NCI-H345 (cell line): Measurements from ENCODE around the gene RUNX3.

Source experiments
- DNase-seq: peaks from one replicate; lab custom pipeline; 2025; lab: John Stamatoyannopoulos, UW

The RUNX3 gene

DNA sequence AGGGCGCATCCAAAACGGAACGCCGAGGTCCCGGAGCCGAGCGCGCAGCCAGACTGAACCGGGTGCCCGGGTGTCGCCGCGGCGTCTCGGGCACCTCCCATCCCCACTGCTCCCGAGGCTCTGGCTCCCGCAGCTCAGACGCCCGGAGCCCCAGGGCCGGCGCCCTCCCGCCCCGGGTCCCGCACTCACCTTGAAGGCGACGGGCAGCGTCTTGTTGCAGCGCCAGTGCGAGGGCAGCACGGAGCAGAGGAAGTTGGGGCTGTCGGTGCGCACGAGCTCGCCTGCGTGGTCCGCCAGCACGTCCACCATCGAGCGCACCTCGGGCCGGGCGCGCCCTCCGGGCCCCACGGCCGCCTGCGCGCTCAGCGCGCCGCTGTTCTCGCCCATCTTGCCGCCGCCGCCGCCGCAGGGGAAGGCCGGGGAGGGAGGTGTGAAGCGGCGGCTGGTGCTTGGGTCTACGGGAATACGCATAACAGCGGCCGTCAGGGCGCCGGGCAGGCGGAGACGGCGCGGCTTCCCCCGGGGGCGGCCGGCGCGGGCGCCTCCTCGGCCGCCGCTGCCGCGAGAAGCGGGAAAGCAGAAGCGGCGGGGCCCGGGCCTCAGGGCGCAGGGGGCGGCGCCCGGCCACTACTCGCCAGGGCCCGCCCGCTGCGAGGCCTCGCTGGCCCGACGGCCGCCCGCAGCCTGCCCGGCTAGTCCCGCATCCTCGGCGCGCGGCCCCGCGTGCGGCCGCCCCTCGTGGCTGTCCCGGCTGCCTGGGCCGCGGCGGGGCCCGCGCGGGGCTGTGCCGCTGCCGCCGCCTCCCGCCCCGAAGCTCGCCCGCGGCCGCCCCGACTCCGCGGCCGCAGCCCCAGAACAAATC, 447 bp downstream of the RUNX3 start:
- no peak for DNase-seq

DNA sequence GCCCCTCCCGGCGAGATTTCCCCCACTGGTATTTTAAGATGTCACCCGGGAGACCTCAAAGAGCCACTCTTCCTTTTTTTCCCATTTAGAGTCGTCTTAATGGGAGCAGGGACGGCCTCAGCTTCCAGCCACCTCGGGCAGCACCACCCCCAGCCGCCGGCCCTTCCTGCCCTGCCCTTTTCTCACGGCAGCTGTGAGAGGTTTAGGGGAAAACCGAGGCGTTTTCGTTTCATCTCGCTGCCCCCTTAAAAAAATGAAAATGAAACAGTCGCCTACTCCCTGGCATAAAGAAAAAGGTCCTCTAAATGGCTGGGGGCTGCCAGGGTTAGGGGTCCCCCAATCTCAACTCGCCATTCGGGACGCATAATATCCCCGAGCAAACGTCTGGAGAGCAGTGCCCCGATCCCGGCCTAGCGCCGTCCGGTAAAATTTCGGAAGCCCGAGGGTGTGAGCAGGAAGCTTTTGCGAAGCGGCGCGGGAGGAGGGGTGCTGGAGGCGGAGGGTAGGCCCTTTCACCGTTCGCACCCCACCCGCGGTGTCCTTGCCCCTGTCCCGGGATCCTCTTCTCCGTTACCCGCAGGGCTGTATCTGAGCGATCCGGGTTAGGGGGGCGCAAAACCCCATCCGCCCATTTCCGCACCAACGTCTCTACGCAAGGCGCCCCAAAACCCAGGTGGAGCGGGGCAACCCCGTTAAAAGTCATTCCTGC, 1.2 kb downstream of the RUNX3 start:
- DNase-seq: no peak

DNA sequence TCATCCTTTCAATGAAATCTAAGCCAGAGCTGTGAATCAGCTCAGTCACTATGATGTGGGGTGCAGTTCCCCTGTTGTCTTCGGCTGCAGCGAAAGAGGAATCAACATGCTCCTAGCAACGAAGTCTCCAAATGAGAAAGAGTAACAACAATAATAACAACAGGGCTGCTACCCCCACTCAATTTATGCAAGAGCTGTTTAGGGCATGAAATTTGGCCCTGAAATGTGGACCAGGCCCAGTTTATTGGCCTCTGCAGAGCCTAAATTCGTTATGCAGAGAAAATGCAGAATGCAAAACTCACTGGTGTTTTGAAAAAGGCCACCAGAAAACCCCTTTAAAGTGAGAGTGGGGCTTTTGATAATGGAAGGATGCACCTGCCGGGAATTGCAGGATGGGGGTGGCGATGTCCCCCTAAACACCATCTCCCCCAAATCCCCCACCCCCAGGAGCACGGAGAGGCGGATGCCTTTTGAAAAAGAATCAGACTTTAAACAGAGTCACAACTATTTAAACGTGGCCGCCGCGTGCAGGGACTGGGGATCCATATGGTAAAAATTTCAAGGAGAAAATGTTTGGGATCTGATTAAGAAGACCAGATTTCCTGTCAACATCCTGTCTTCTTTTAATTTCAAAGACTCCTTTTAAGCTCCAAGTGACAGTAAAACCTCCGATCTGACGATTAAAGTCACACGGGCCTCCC, 1.9 kb downstream of the RUNX3 start:
- no peak for DNase-seq

DNA sequence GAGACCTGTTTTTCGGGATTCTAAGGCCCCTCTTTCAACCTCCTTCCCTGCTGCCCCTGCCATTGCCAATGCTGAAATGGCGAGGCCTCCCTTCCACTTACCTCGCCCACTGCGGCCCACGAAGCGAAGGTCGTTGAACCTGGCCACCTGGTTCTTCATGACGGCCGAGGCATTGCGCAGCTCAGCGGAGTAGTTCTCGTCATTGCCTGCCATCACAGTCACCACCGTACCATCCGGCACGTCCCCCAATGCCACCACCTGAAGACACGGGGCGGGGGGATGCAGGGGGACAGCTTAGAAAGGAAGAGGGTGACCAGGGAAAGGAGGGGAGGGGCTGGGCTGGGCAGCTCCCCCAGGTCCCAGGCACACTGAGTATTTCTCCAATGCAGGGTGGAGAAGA, 2.6 kb downstream of the RUNX3 start:
- no peak for DNase-seq

DNA sequence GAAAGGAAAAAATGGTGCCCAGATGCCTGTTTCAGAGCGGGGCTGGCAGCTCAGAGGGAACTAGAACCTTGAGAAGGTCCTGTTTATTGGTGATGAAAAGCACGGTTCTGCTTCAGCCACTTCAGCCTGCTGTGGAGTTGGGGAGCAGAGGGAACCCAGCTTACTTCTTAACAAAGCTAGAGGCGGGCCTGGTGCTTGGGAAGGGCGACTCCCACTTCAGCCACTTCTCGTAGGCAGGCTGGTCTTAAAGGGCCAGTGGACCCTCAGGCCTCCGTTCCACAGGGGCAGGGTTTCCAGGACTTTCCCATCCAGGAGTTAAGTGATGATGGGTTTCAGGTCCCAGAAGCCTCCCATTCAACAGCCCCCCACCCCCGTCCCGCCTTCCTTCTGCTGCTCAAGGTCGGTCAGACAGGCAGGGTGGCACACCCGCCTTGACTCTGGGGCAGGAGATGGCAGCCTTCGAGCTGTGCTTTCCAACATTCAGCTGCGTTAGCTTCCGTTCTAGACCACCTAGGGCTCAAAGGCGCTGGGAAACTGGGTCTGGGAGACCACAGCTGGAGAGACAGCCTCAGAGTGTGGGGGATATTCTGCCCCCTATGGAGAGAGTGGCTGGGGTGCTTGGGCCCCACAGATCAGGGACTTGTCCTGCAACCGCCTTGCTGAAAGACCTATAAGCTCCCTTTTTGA, 3.4 kb downstream of the RUNX3 start:
- DNase-seq: no peak

DNA sequence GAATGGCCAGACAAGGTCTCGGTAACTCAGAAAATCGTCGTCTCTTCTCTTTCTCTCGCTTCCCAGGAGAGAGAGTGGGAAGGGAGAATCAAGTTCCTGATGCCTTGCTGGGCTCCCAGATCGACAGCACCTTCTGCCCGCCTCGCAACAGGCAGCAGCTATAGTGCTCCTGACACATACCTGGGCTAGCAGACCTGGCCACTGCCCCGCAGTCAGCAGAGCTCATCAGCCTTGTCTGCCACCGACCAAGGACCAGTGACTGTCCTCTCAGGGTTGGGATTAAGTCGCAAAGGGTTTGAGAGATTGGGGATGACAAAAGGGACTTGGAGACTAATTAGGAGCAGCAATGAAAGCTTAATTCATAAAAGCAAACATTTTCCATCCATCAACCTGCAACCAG, 4.1 kb downstream of the RUNX3 start:
- no peak for DNase-seq

DNA sequence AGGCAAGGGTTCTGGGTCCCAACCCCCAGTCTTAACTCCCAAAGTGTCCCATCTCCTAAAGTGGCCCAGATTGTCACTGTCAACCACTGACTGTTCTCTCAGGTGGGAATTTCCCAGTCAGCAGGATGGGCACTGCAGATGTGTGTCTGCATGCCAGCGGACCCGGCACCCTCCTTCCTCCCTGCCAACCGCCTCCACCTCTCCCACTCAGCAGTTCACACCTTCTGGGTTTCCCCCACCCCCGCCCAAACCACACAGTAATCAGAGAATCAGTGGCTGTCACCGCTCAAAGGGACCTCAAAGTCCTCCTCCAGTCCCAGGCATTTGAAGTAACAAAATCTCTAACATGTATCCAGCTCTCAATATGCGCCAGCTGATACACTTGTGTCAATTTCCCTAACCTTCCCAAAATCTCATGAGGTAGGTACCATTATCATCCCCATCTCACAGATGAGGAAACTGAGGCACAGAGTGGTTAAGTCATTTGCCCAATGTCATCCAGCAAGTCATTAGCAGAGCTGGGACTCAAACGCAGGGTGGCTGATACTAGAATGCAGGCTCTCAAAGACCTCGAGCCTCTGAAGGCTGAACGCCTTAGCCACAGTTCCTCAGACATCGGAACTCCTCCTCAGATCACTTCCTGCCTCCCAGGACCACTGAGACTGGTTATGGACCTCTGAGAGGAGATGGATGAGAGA, 4.8 kb downstream of the RUNX3 start:
- DNase-seq: no peak

DNA sequence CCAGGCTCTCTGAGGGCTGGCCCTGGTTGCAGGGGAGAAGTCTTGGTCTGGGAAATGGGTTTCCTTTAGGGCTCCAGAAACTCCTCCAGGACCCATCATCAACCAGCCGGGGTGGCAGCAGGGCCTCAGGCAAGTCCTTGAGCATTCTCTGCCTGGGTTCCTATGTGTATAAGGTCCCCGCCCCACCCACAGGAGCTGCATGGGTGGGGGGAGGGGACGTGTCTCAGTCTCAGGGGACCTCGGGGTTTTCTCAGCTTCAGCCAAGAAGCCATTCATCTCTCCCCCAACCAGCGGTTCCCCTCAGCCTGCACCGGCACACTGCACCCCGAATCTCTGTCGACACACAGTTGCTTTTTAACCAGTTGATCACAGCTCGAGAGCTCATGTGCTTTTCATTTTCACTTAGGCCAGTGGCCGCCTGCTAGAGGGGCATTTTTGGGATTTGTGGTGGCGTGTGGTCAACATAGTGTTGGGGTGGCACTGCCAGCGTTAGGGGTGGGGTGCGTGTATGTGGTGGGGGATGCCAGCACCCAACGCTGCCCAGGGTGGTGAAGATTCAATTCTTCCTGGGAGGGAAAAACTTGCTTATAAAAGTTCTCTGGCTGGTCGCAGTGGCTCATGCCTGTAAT, 6.5 kb downstream of the RUNX3 start:
- no peak for DNase-seq

DNA sequence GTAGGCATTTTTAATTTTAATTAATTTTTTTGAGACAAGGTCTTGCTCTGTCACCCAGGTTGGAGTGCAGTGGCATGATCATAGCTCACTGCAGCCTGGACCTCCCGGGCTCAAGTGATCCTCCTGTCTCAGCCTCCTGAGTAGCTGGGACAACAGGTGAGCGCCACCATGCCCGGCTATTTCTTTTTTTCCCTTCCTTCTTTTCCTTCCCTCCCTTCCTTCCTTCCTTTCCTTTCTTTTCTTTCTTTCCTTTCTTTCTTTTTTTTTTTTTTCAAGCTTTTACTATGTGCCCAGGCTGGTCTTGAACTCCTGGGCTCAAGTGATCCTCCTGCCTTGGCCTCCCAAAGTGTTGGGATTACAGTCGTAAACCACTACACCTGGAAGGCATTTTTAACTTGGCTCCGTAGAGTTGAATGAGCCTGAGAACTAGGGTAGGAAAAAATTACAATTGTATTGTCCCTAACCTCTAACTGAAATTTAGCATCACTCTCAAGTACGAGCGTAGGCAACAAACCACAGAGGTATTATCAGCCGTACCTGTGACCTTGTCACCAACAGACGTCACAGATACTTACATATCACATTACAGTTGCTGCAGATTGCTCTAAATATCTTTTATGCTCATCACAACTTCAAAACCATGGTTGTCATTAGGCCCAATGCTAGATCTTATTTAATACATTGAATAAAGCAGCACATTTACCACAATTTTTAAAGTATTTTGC, 8.0 kb downstream of the RUNX3 start:
- DNase-seq: no peak

DNA sequence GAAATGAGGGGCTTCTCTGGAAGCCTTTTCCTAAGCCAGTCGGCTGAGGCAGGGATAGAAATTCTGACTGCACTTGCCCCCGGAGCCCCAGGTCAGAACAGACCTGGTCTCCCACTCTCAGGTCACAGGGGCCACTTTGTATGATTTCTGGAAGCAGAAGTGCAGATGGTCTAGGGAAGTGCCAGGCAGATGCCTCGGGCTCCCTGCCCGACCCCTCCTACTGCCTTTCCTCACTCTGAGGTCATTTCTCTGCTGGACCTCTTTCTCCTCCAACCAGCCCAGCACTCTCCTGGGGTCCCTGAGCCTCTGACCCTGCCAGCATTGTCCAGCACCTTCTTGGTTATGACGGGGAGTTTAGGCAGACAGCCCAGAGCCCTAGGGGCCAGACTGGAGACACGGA, 8.7 kb downstream of the RUNX3 start:
- no peak for DNase-seq

DNA sequence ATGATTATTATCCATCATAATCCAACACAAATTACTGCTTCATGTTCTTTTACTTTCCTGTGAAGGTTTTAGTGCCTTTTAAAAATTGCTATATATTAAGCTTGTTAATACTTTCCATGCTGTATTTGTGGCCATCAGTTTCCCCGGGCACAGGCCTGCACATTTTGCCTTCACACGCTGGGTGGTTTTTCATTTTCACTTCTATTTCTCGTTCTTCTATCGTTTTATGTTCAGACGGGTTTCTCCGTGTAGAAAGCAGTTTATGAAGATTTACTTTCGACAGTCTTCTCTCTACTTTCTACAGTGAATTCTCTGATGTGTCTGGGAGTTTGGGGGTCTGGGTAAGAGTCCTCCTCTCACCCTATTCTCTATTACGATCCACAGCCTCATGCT, 9.5 kb downstream of the RUNX3 start:
- DNase-seq: no peak

DNA sequence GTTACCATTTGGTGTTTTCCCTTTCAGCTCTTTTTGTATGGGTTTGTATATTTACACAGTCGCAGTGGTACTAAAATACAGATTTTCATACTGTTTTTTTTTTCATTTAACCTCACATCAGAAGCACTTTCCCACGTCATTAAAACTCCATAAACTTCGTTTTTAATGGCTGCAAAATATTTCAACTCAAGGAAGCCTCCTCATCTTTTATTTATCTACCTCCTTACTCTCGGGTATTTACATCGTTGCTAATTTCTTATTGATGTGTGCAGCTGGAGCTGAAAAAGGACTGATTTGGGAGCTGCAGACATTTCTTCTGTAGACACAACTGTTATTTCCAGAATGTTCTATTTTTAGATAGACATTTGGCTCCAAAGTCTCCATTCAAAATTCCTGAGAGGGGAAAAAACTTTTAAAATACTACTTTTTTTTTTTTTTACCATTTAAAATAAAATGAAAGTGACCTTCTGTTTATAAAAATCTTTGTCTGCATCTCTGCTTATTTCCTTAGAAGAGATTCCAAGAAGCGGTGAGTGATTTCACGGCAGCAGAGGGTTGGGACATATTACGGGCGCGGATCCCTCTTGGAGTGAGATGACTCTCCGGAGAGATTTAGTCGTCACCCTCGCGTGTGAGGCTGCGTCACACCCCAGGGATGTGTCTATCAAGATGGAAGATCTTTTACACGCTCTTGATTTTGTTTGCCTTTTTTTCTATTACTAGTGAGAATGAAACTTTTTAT, 10.1 kb downstream of the RUNX3 start:
- DNase-seq: no peak

DNA sequence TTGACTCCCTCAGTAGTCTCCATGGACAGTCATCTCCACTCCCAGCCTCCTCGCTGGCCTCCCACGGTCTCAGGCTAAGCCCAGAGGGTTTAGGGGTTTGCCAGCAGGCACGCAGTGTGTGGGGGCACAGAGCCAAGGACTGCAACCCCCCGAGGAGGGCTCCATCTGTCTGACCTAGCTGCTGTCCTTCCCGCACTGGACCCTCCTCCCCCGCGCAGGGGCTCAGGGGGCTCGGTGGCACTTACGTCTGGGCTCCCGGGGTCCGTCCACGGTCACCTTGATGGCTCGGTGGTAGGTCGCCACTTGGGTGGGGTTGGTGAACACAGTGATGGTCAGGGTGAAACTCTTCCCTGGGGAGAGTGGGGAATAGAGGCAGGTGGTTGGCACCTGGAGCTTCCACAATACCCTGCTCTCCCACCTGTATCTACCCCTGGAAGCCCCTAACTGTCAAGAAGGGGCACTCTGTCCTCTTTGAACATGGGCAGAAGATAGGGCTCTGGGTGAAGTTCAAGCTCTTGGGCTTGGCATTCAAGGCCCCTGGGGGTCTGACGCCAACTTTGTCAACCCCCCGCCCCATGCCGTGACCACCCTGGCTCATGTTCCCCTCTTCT, 11.0 kb downstream of the RUNX3 start:
- no peak for DNase-seq

DNA sequence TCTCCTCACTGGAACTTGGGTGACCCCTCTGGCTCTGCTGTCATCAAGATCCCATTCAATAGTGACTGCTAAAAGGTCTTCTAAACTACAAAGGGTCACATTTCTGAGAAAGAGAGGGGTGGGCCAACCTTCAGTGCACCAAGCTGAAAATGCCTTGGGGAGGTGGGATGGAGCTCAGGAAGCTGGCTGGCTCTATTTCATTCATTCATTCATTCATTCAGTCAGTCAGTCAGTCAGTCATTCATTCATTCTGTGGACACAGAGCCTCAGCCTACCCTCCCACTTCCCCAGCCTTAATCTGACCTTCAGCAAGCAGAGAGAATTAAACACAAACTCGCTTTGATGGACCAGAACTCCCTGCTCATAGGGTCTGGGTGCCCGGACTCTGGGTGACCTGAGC, 11.7 kb downstream of the RUNX3 start:
- no peak for DNase-seq

DNA sequence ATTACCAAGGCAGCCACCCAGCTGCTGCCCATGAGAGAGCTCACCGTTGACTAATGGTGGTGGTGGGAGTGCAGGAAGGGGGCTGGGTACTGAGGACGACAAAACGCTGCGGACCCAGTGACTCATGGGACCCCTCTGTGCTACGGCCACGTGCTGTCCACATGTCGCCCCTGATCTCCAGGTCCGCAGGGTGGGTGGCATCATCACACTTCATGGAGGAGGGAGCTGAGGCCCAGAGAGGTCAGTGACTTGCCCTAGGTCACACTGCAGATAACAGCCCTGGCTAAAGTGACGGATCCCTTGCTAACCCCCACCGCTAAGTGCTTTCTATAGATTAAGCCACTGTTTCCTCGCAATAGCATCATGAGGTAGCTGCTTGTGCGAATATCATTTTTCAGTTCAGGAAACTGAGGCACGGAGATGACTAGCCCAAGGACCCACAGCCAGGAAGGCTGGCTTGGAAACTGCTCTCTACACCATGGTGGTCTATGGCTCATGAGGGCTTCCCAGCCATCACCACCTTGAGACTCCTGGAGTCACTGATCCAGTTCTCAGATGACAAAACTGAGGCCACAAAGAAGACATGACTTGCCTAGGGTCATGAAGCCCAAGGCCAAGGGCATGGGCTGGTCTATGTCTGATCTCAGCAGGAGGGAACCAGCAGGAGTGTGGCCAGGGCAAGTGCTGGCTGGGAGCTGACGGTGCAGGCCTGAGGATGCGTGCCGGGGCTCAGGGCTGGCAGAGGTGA, 12.6 kb downstream of the RUNX3 start:
- no peak for DNase-seq

DNA sequence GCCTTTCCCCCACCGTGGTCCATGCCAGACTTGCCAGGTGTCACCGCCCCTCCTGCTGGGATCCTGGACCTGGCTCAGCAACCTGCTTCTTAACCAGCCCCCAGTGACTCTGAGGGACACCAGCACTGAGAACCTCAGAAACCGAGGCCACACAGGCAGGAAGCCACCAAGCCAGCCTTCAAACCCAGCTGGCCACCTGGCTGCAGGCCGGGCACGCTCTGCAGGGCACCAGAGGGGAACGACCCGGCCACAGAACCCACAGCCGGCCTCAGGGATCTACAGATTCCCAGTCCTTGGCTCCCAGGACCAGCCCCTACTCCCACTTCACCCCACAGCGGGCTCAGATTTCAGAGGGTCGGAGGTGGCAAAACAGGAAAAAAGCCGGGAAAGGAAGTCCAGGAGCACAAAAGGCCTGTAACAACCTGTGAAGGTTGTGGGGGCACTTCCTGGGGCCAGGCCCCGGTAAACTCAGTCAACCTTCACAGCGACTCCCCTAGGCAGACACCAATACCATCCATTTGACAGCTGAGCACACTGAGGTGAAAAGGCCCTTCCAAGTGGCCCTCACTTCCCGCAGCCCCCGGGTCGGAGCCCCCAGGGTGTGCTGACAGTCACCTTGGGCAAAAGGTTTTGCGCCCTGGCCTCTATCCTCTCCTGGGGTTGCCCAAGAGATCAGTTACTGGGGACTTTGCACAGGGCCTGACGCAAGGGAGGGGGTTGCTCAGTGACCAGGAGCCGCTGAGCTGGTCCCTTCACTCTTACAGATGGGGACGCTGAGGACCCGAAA, 14.1 kb downstream of the RUNX3 start:
- no peak for DNase-seq

DNA sequence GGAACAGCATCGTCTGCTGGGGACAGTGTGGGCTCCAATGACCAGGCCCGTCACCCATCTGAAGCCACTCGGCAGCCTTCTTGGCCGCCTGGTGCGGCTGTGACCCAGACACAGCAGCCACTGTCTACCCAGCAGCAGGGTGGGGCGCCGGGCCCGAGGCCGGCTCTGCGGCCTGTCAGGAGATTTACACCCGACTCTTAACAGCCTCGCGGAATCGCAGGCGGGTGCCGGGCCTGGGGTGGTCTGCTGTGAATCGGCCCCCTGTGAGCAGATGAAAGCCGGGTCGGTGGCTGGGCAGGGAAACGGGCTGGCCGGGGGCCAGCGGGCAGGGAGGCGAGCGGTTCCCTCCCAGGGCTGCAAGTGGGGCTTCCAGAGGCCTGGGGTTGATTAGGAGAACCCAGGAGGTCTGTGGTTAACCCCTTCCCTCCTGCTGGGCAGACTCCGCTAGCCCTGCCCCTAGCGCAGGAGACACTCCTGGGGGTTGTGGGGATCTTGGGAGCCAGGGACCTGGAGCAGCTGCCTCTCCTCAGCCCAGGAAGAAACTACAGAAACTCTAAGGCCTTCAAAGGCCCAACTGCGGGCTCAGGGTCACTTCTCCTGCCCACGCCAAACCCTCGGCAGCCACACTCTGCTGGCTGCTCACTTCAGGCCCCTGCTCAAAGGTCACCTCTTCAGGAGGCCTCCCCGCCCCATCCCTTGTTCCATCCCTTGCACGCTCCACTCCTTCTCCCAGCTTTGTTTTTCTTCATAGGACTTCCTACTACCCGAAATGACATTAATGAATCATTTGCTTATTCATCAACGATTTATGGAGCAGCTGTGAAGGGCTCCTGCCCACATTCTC, 15.6 kb downstream of the RUNX3 start:
- DNase-seq: no peak
